D341Med (cell line): ENCODE results near the gene PIGT.

Source experiments
- DNase-seq: peaks from one replicate; pipeline ENCODE4 v3.0.0; 2012; ENCODE audit warnings: low spot score

The PIGT gene

DNA sequence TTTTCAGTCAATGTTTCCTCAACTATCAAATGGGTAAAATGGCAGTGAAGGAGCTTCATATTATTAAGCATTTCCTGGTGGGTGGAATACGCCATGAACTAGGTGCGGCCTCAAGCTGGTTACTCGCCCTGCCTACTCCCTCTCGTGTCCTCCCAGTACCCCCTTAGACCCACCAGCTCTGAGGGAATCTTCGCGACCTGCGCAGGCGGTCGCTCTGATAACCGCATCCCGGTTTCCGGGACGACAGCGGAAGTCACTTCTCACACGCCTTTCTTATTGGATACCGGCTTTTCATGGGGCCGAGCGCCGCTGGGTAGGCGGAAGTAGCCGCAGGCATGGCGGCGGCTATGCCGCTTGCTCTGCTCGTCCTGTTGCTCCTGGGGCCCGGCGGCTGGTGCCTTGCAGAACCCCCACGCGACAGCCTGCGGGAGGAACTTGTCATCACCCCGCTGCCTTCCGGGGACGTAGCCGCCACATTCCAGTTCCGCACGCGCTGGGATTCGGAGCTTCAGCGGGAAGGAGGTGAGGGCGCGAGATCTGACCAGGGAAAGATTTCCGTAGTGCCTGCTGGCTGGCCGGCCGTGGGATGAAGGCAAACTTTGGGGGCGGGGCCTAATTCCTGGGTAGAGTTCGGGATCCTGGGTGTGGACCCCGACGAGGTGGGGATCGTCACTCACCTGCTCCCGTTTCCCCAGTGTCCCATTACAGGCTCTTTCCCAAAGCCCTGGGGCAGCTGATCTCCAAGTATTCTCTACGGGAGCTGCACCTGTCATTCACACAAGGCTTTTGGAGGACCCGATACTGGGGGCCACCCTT is at the start of gene PIGT:
TSS of gene PIGT (plus strand) at position 320 of the 816 bp plus-strand sequence. CDS start at position 336, 16 bp downstream.
- peak; percentile 94 for DNase-seq

DNA sequence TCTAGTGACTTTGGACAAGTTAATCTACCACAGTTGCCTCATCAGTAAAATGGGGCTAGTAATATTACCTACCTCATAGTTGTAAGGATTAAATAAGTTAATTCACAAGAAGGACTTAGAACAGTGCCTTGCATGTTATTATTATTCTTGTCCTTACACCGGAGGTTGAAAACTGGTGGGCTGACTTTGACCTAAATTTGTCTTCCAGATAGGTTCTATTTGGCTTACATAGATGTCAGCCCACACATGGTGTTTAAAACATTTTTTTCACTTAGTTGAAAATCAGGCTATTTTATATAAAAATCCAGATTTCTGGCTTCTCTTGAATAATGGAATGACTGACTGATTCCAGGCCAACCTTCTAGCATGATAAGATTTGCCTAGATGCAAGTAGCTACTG is 49.7 kb upstream of the PIGT start:
- no peak for DNase-seq

DNA sequence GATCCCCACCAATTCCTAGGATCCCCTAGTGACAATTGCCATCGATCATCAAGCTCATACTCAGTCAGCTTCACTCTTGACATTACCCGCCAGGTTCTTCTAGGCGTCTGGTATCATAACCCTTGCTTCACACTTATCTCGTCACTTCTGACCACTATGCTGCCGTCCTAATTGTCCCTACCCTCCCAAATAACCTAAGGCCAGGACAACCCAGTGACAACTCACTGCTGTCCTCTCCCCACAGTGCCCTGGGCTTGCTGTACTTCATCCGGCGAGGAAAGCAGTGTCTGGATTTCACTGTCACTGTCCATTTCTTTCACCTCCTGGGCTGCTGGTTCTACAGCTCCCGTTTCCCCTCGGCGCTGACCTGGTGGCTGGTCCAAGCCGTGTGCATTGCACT is 49.3 kb upstream of the PIGT start:
- no peak for DNase-seq

DNA sequence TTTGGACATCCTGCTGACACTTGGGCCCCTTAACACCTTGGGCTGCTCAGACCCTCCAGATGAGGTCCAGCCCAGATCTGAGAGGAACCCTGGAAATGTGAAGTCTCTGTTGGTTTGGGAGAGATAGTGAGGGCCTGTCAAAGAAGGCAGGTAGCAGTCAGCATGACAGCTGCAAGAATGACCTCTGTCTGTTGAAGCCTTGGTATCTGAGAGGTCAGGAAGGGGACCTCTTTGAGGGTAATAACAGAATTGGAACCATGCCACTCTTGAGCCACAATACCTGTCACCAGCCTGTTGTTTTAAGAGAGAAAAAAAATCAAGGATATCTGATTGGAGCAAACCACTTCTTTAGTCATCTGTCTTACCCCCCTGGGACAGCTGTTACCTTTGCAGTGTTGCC is 48.8 kb upstream of the PIGT start:
- no peak for DNase-seq

DNA sequence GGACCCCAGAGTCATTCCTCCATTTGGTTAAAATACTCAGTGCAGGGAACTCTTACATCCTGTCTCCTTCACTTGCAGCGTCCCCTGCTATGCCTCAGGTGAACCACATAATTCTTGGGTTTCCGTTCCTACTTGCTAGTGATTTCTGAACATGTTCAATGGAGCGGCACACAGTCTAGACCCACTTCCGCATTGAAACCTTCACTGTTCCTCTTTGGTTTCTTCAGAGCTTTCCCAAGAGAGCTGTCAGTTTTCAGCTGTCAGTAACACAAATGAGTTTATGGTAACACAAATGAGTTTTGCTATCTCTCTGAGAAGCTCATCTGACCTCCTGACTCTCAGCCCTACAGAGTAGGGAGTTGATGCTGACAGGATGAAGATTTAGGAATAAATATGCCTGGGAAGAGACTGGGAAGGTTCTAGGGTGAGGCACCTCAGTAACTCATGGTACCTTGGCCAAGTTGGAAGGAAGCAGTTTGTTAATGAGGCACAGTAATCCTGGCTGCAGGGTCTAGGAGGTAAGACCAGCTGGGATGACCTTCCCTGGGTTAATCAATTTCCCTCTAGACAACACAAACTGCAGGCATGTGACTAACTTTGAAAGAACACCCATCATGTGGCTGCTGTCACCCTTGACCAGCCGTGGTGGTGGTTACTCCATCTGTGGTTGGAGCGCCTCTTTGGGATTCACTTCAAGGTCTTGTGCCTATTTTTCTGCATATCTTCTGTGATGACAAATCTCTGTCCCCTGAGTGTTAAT is 47.5 kb upstream of the PIGT start:
- DNase-seq = no peak

DNA sequence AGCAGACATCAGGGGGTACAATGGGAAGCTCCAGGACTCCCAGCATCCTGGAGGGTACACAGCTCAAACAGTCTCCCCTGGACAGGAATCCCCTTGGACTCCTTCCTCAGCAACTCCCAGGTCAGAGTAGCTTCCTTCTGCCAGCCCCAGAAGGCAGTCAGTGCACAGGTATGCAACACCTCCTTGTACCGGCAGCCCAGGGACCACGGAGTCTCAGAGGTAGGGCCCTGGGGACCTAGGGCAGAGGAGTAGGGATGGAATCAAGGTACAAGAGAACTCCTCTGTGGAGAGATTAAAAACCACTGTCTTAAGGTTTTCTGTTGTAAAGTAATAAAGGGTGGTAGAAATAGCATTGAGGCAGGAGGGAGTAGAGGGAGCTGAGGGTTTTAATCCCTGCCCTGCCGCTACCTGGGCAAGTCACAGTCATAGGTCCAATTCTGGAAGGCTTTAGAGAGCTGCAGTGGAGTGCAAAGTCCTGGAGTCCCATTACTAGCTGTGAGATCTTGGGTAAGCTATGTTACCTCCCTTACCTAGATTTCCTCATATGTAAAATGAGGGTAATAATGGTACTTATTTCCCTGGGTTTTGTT is 45.3 kb upstream of the PIGT start:
- no peak for DNase-seq

GRCh38 chr20:45372241-45372640 is 43.7 kb upstream of the PIGT start:
- DNase-seq = no peak

DNA sequence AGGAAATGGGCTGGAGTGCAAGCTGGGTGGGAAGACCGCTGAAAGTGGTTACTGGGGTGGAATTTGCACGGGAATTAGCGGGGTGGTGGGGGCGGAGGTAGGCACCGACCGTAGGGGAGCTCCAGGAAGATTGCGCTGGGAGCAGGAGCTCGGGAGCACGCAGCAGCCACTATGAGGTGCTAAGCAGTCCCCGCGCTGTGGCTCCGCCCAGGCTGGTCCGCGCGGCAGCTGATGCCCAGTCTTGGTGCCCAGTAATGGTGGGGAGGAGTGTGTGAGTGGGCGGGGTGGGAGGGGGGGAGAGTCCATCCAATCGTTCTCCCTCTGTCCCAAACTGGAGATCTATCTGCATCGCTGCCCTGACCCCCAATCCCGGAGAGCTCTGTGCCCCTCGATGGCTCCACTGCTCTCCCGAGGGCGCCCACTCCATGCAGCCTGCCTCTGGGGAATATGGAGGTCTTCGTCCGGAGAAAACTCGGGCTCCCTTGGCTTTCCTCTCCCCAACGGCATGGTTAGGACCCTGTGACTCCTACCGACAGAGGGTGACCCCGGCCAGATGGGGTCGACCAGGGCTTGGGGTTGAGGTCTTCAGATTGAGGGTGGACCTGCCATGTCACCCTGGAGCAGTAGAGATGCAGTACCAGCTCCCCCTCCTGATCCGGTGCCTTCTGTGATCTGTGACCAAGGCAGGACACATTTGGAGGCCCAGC is 43.1 kb upstream of the PIGT start:
- no peak for DNase-seq

- peak; percentile 91 for DNase-seq
Measured at GRCh38 chr20:45373353-45374100, 42.4 kb upstream of the PIGT start.

GRCh38 chr20:45374101-45374467 is 41.9 kb upstream of the PIGT start:
- DNase-seq = no peak

DNA sequence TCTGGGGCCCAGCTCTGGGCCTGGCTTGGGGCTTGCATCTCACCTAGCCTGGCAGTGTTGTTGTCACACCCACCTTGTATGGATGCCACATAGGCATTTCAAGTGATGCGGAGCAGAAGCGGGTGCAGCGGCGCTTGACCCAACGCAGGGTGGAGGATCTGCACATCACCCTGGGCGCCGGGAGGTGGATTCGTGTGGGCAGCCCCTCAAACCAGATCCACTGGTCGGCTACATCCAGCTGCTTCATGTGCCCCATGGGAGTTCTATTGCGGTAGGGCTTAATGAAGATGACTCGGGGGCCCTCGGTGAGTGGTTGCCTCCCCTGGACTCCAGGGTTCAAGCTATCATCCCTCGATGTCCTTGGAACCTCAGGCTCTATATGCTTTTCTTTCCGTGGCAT is 41.0 kb upstream of the PIGT start:
- DNase-seq = no peak

DNA sequence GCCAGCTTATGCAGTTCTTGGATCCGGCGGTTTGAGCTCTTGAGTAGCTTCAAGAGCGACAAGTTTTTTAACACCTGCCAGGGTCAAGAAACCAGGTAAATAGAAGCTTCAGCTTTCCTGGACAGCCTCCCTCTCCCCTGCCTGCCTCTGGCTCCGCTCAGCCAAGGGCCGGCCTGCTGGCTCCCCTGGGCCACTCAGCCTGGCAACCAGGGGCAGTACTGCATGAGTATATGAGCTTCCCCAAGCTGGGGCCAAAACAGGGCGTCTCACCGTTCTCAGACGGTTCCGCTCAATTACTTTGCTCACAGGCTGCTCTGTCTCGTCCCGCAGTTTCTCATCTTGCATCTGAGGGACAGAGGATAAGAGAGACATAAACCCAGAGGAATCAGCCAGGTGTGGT is 38.7 kb upstream of the PIGT start:
- DNase-seq = no peak

GRCh38 chr20:45378191-45378590 is 37.8 kb upstream of the PIGT start, which contains the start of gene TP53TG5:
TSS of gene TP53TG5 (minus strand) at chr20:45378325. CDS start at chr20:45378236, 89 bp downstream.
- DNase-seq = peak; percentile 49

GRCh38 chr20:45387274-45387673 is 28.7 kb upstream of the PIGT start:
- no peak for DNase-seq

DNA sequence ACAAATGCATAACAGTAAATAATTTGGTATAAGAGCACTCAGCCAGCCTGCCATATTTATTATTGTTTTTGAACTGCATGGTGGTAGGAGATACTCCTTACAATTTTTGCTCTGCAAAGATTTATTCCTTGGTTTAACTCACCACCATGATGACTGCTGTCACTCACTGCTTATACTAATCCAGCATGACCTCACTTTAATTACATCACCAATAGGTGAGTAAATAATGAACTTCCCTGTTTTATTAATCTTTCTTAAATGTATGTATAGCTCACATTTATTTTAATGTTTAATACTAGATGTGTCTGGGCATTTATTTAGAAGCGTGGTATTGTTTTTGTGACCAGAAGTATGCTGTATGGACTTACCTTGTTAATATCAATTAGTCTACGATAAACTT is 25.0 kb upstream of the PIGT start:
- DNase-seq = no peak

DNA sequence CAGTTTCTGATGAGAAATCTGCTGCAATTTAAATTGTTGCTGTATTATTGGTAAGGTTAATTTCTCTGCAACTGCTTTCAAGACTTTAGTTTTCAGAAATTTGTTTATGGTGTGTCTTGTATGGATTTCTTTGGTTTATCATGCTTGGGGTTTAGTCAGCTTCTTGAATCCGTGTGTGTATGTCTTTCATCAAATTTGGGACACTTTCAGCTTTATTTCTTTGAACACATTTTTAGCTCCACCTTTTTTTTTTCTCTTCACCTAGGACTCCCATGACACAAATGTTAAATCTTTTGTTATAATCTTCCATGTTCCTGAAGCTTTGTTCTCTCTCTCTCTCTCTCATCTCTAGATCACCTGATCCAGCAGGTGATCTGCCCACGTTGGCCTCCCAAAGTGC is 24.4 kb upstream of the PIGT start:
- no peak for DNase-seq

GRCh38 chr20:45392733-45393132 is 23.2 kb upstream of the PIGT start:
- DNase-seq = peak; percentile 68

DNA sequence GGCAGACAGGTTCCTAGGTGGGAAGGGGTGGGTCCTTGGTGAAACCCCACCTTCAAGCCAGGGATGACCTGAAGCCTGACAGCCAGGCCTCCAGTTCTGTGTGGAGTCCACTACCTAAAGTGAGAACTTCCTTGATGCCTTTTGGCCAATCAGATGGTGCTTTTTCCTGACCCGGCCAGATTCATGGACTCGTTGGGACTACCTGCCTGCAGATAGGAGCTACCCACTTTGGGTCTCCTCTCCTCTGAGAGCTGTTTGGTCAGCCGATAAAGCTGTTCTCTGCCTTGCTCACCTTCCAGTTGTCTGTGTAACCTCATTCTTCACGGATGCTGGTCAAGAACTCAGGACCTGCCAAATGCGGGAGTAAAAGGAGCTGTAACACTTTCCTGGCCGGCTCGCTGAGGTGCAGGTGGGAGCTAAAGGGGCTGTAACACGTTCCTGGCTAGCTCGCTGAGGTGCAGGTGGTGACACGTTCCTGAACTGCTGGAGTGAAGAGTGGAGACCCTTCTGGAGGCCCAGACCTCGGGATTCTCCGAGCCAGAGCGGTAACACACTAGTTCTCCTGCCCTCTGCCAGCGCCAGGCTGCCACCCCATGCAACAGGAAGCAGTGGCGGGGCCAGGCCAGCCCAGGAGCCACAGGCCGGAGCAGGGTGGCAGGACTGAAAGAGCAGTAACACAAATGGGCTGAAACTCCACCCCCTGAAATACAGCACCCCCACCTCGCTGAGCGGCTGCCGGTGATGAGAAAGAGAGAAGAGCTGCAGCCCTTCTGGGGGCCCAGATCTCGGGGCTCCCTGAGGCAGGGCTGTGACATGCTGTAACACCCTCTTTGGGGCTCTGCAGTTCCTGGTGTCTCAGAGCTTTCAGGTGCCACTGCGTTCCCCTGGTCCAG is 21.5 kb upstream of the PIGT start:
- no peak for DNase-seq

DNA sequence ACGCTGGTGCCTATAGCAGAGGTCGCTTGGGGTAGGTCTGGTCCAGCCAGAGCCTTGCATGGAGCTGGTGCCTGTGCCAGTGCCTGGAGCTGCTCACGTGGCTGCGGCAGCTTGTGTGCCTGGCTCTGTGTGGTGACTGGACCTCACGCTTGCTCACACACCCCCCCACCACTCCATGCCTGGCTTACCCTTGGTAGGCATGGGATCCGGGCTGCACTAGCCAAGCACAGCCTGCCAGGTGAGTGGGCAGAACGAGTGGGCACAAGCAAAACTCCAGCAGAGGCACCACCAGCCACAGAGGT is 20.9 kb upstream of the PIGT start:
- DNase-seq = no peak

GRCh38 chr20:45399018-45399417 is 16.9 kb upstream of the PIGT start:
- DNase-seq = no peak
